Activated CD4-positive, alpha-beta T cell treated with anti-CD3 and anti-CD28 coated beads, Interleukin-2, amount 10 ng/mL, durations not matched to agents 24 days and 14 days (primary cell): ENCODE measurements around the gene PICALM. TPM values are rescaled to one million over a fixed set of nuclear protein-coding genes. Genes with fewer than 3 reads are reported as not detected.
"Not testable (repeated sequence)": the region's sequence is repeated elsewhere in the genome, so short reads cannot be mapped to it uniquely, and the experiment has no call there.

Experiments
- DNase-seq: peaks from one replicate; pipeline ENCODE4 v3.0.0; 2022
- H3K27ac Mint-ChIP-seq: one replicate; pipeline ENCODE4 v1.8.0; 2022; ENCODE audit warnings: mild to moderate bottlenecking, mixed read lengths
- H3K27me3 Mint-ChIP-seq: one replicate; pipeline ENCODE4 v1.8.0; 2022; ENCODE audit warnings: mixed read lengths
- H3K36me3 Mint-ChIP-seq: one replicate; pipeline ENCODE4 v1.8.0; 2022; ENCODE audit warnings: low read depth, mild to moderate bottlenecking, mixed read lengths
- H3K4me1 Mint-ChIP-seq: one replicate; pipeline ENCODE4 v1.8.0; 2021; ENCODE audit warnings: mixed read lengths
- H3K4me3 Mint-ChIP-seq: one replicate; pipeline ENCODE4 v1.8.0; 2022; ENCODE audit warnings: mild to moderate bottlenecking, moderate library complexity, mixed read lengths
- H3K9me3 Mint-ChIP-seq: one replicate; pipeline ENCODE4 v1.8.0; 2021; ENCODE audit warnings: mixed read lengths
- intact Hi-C: fragments of 100-400 bp; cut with micrococcal nuclease; formaldehyde crosslinking; loops from one replicate; pipeline ENCODE4 v1.15.1; 2023
- total RNA-seq: library from RNA; stranded (reverse); gene quantifications from 2 replicates; pipeline ENCODE4 v1.2.3, GENCODE V29; 2022

PICALM gene
- total RNA-seq, 1 donor from 2014 or later, result 156 TPM

DNA sequence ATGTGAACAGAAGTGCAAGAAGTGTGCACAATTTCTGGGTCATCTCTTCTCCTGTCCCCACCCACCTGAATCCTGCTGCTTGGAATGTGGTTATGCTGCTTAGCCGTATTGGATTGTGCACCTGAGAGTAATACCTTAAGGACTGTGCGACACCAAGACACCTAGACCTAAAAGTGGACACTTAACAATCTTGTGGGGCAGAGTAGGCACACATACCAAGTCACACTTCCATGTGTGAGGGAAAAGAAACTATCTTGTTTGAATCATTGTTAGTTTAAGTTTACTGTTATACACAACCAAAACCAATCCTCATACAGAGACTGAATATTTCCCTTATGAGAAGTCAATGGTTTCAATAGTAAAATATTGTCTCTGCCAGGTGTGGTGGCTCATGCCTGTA is 120.0 kb downstream of the PICALM start:
- H3K36me3 Mint-ChIP-seq, result peaks cover 39% of the 10 kb centered on the region
- H3K4me3 Mint-ChIP-seq, result peak overlapping the region; percentile 26
- H3K27me3 Mint-ChIP-seq, result no peaks in the 10 kb centered on the region
- H3K4me1 Mint-ChIP-seq, result peaks cover 39% of the 10 kb centered on the region
- DNase-seq, result no peak
- intact Hi-C loops, result loop anchor here (1.0 to 10.0 kb wide), 15 partner anchors 73 to 1303 kb away; partner anchors contain the start of genes CCDC83 and PICALM
- H3K27ac Mint-ChIP-seq, result peak overlapping the region; percentile 94
- H3K9me3 Mint-ChIP-seq, result peaks cover 30% of the 10 kb centered on the region

GRCh38 chr11:85947431-85948272 is 121.2 kb downstream of the PICALM start:
- peaks cover 39% of the 10 kb centered on the region for H3K4me1 Mint-ChIP-seq
- H3K27me3 Mint-ChIP-seq, result no peaks in the 10 kb centered on the region
- peak overlapping the region; percentile 94 for H3K27ac Mint-ChIP-seq
- intact Hi-C loops, result loop anchor here (1.0 to 10.0 kb wide), 18 partner anchors 75 to 1305 kb away; partner anchors contain the start of genes CCDC83 and PICALM
- peak; percentile 66 for DNase-seq
- H3K4me3 Mint-ChIP-seq, result peak overlapping the region; percentile 62
- H3K9me3 Mint-ChIP-seq, result peaks cover 25% of the 10 kb centered on the region
- peaks cover 27% of the 10 kb centered on the region for H3K36me3 Mint-ChIP-seq

GRCh38 chr11:85946221-85946620 is 122.7 kb downstream of the PICALM start:
- intact Hi-C loops, result loop anchor here (1.0 to 10.0 kb wide), 12 partner anchors 76 to 1306 kb away; partner anchors contain the start of gene PICALM
- Mint-ChIP-seq H3K4me1 (peaks cover 39% of the 10 kb centered on the region), H3K27ac (peak overlapping the region; percentile 94), H3K36me3 (peaks cover 19% of the 10 kb centered on the region), H3K9me3 (peaks cover 20% of the 10 kb centered on the region), H3K4me3 (no peak overlapping the region), H3K27me3 (no peaks in the 10 kb centered on the region)
- no peak for DNase-seq

GRCh38 chr11:85945788-85946187 is 123.1 kb downstream of the PICALM start:
- intact Hi-C loops, result loop anchor here (1.0 to 10.0 kb wide), 12 partner anchors 77 to 1307 kb away; partner anchors contain the start of gene PICALM
- H3K9me3 Mint-ChIP-seq, result peaks cover 18% of the 10 kb centered on the region
- H3K4me3 Mint-ChIP-seq, result peak overlapping the region; percentile 10
- peaks cover 38% of the 10 kb centered on the region for H3K4me1 Mint-ChIP-seq
- peaks cover 17% of the 10 kb centered on the region for H3K36me3 Mint-ChIP-seq
- peak overlapping the region; percentile 94 for H3K27ac Mint-ChIP-seq
- DNase-seq, result no peak
- H3K27me3 Mint-ChIP-seq, result no peaks in the 10 kb centered on the region

GRCh38 chr11:85945296-85945695 is 123.6 kb downstream of the PICALM start:
- intact Hi-C loops, result loop anchor here (5.0 to 10.0 kb wide), 8 partner anchors 77 to 1307 kb away; partner anchors contain the start of gene PICALM
- no peak for DNase-seq
- no peak overlapping the region for H3K4me3 Mint-ChIP-seq
- peak overlapping the region; percentile 94 for H3K27ac Mint-ChIP-seq
- H3K4me1 Mint-ChIP-seq, result peaks cover 37% of the 10 kb centered on the region
- H3K9me3 Mint-ChIP-seq, result peaks cover 16% of the 10 kb centered on the region
- H3K36me3 Mint-ChIP-seq, result peaks cover 15% of the 10 kb centered on the region
- no peaks in the 10 kb centered on the region for H3K27me3 Mint-ChIP-seq

GRCh38 chr11:85941380-85941973 is 127.4 kb downstream of the PICALM start:
- DNase-seq, result peak; percentile 77
- peaks cover 13% of the 10 kb centered on the region for H3K9me3 Mint-ChIP-seq
- peaks cover 15% of the 10 kb centered on the region for H3K36me3 Mint-ChIP-seq
- intact Hi-C loops, result loop anchor here (1.0 to 10.0 kb wide), 5 partner anchors 87 to 516 kb away; partner anchors contain the start of gene CCDC83
- no peaks in the 10 kb centered on the region for H3K27me3 Mint-ChIP-seq
- no peak overlapping the region for H3K27ac Mint-ChIP-seq
- H3K4me3 Mint-ChIP-seq, result no peak overlapping the region
- peaks cover 13% of the 10 kb centered on the region for H3K4me1 Mint-ChIP-seq

GRCh38 chr11:85939099-85940015 is 129.5 kb downstream of the PICALM start:
- Mint-ChIP-seq H3K36me3 (no peaks in the 10 kb centered on the region), H3K4me1 (peaks cover 2% of the 10 kb centered on the region), H3K27ac (no peak overlapping the region), H3K9me3 (no peaks in the 10 kb centered on the region), H3K27me3 (no peaks in the 10 kb centered on the region), H3K4me3 (no peak overlapping the region)
- DNase-seq, result no peak
- intact Hi-C loops, result loop anchor here (2.0 to 10.0 kb wide), 4 partner anchors 85 to 518 kb away; partner anchors contain the start of gene CCDC83

DNA sequence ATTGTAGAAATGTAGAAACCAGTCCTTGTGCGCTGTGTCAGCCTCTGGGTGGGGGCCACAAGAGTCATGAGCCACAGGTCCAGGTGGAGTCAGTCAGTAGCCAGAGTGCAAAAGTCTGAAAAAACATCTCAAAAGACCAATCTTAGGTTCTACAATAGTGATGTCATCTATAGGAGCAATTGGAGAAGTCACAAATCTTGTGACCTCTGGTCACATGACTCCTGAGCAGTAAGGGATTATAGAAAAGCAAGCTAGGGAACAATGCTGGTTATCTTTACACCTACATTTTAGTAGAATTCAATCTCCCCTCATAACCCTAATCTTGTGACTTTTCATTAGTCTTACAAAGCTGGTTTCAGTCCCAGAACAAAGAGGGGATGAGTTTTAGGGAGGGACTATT is 131.0 kb downstream of the PICALM start:
- DNase-seq, result no peak
- intact Hi-C loops, result no loop called here
- Mint-ChIP-seq H3K27me3 (no peaks in the 10 kb centered on the region), H3K4me1 (peaks cover 2% of the 10 kb centered on the region), H3K36me3 (no peaks in the 10 kb centered on the region), H3K9me3 (no peaks in the 10 kb centered on the region), H3K27ac (no peak overlapping the region), H3K4me3 (no peak overlapping the region)

DNA sequence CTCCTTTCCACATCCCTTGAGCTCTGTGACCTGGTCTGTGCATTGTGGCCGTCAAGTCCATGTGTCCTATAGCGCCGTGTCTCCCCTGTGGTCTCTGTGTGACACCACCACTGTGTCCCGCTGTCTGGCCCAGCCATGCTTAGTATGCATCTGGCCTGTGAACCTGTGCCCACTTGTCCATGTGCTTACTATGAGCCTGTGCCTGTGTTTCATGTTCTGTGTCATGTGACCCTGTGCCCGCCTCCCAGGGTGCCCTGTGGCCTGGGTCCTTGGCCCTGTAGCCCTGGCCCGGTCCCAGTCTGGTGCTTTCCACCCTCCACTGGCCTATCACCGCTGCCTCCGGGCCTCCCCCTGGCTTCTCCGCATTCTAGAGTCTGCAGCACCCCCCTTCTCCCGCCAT is 133.1 kb downstream of the PICALM start:
- Mint-ChIP-seq H3K27ac (no peak overlapping the region), H3K9me3 (no peaks in the 10 kb centered on the region), H3K4me3 (no peak overlapping the region), H3K4me1 (no peaks in the 10 kb centered on the region), H3K36me3 (no peaks in the 10 kb centered on the region), H3K27me3 (peaks cover 2% of the 10 kb centered on the region)
- intact Hi-C loops, result no loop called here
- no peak for DNase-seq

DNA sequence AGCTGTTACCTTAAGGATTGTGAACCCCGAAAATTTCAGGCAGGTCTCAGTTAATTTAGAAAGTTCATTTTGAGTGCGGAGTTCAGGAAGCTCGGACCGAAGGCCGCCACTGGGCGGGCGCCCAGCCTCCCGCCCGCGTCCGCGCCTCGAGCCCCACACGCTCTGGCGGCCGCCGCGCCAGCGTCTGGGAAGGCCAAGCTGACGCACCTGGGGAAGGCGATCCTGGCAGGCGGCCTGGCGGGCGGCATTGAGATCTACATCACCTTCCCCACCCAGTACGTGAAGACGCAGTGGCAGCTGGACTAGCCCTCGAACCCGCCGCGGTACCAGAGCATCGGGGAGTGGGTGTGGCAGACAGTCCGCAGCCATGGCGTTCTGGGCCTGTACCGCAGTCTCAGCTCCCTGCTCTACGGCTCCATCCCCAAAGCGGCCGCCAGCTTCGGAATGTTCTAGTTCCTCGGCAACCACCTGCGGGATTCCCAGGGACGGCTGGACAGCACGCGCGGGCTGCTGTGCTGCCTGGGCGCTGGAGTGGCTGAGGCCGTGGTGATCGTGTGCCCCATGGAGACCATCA is 134.2 kb downstream of the PICALM start:
- DNase-seq, result no peak
- no peak overlapping the region for H3K4me3 Mint-ChIP-seq
- H3K36me3 Mint-ChIP-seq, result no peaks in the 10 kb centered on the region
- intact Hi-C loops, result no loop called here
- H3K4me1 Mint-ChIP-seq, result no peaks in the 10 kb centered on the region
- peaks cover 7% of the 10 kb centered on the region for H3K27me3 Mint-ChIP-seq
- H3K9me3 Mint-ChIP-seq, result no peaks in the 10 kb centered on the region
- no peak overlapping the region for H3K27ac Mint-ChIP-seq

DNA sequence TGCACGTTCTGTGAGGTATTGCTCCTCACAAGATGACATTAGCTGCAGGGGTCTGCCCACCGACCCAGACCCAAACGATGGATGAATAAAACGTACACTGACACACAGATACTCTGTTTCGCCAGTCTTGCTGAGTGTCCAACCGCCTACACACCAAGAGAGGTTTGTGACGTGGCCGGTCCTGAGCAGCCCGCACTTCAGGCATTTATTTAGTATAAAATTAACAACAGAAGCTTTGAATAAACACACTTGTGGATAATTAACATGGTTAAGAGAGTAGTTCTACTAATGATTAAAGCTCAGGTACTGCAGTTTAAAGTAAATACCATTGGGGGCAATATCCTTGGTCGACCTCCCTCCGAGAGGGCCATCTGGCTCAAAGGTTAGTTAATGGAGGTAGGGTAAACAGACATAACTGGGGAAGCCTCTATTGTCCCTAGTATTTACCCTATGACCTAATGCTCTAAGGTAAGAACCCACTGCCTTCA is 138.0 kb downstream of the PICALM start:
- intact Hi-C loops, result no loop called here
- Mint-ChIP-seq H3K36me3 (no peaks in the 10 kb centered on the region), H3K4me3 (no peak overlapping the region), H3K4me1 (no peaks in the 10 kb centered on the region), H3K27me3 (peaks cover 26% of the 10 kb centered on the region), H3K9me3 (no peaks in the 10 kb centered on the region), H3K27ac (no peak overlapping the region)
- no peak for DNase-seq

DNA sequence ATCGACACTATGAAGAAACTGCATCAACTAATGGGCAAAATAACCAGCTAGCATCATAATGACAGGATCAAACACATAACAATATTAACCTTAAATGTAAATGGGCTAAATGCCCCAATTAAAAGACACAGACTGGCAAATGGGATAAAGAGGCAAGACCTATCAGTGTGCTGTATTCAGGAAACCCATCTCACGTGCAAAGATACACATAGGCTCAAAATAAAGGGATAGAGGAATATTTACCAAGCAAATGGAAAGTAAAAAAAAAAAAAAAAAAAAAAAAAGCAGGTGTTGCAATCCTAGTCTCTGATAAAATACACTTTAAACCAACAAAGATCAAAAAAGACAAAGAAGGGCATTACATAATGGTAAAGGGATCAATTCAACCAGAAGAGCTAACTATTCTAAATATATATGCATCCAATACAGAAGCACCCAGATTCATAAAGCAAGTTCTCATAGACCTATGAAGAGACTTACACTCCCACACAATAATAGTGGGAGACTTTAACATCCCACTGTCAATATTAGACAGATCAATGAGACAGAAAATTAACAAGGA is 142.2 kb downstream of the PICALM start:
- H3K4me1 Mint-ChIP-seq, H3K36me3 Mint-ChIP-seq, H3K4me3 Mint-ChIP-seq, H3K27ac Mint-ChIP-seq, H3K9me3 Mint-ChIP-seq, DNase-seq, intact Hi-C loops: not testable (repeated sequence)
- peaks cover 31% of the 10 kb centered on the region for H3K27me3 Mint-ChIP-seq

- peaks cover 4% of the 10 kb centered on the region for H3K9me3 Mint-ChIP-seq
- peaks cover 23% of the 10 kb centered on the region for H3K27me3 Mint-ChIP-seq
- H3K4me3 Mint-ChIP-seq, result no peak overlapping the region
Observed at GRCh38 chr11:85923455-85923854, 145.4 kb downstream of the PICALM start.

More at GRCh38 chr11:85923455-85923854, 145.4 kb downstream of the PICALM start:
- no peaks in the 10 kb centered on the region for H3K4me1 Mint-ChIP-seq
- no peaks in the 10 kb centered on the region for H3K36me3 Mint-ChIP-seq
- H3K27ac Mint-ChIP-seq, result no peak overlapping the region
- intact Hi-C loops, result no loop called here
- DNase-seq, result no peak
